Stomach (tissue), 4 donors: ENCODE results near the gene CRYBA1.

Experiments
- EP300 ChIP-seq: sonication (generic); formaldehyde crosslinking; IDR thresholded peaks from one replicate; pipeline ENCODE4 v1.6.1; 2017; ENCODE audit warnings: antibody characterized with exemption
- POLR2A ChIP-seq, 4 donors: fragments of 450-650 bp; IDR thresholded peaks; one replicate each; pipeline ENCODE4 v1.6.1; 2016; ENCODE audit warnings: antibody characterized with exemption in 4 of 4, control low read depth in 2 of 4, mild to moderate bottlenecking in 1 of 4, moderate library complexity in 1 of 4
- POLR2AphosphoS5 ChIP-seq, 3 donors: sonication (generic); formaldehyde crosslinking; IDR thresholded peaks; one replicate each; pipeline ENCODE4 v1.6.1; 2016; ENCODE audit warnings: antibody characterized with exemption in 3 of 3
- TF ChIP-seq, protein P1 (sequence below), 7 experiments: fragments of 450-650 bp in 4 of 7; fragments of 200-600 bp in 3 of 7; sonication (generic) in 3 of 7; IDR thresholded peaks; one replicate each; pipeline ENCODE4 v1.5.1; 2016 to 2019; ENCODE audit warnings: antibody characterized with exemption in 7 of 7, control low read depth in 2 of 7, mild to moderate bottlenecking in 1 of 7

DNA sequence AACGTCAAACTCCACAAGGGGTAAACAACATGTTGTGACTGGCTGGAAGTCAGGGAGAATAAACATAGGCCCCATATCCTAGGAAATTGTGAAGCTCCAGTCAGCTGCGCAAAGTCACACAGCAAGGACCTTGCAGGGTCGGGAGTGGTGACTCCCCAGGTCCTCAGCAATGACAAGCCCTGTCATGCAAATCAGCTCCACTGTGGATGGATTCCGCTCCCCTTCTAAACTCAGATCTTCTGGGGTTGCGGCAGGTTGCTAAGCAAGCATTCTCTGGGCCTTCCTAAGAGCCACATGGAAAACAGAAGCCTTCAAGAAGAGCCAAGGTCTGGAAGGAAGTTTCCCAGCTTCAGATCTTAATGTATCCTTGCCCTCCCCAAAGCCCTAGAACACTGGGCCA is 37.6 kb upstream of the CRYBA1 start:
- TF ChIP-seq POLR2A (IDR thresholded peaks at IDR 0.05), result no peak
- TF ChIP-seq, protein P1, sequence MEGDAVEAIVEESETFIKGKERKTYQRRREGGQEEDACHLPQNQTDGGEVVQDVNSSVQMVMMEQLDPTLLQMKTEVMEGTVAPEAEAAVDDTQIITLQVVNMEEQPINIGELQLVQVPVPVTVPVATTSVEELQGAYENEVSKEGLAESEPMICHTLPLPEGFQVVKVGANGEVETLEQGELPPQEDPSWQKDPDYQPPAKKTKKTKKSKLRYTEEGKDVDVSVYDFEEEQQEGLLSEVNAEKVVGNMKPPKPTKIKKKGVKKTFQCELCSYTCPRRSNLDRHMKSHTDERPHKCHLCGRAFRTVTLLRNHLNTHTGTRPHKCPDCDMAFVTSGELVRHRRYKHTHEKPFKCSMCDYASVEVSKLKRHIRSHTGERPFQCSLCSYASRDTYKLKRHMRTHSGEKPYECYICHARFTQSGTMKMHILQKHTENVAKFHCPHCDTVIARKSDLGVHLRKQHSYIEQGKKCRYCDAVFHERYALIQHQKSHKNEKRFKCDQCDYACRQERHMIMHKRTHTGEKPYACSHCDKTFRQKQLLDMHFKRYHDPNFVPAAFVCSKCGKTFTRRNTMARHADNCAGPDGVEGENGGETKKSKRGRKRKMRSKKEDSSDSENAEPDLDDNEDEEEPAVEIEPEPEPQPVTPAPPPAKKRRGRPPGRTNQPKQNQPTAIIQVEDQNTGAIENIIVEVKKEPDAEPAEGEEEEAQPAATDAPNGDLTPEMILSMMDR (IDR thresholded peaks at IDR 0.05), result no peak
- TF ChIP-seq EP300, result no peak
- no peak for TF ChIP-seq POLR2AphosphoS5 (IDR thresholded peaks at IDR 0.05)
